ENCODE measurements around the gene RUBCNL.

GRCh38 chr13:46342538-46342937 is 44.5 kb downstream of the RUBCNL start:
- TF ChIP-seq POLR2AphosphoS5 (IDR thresholded peaks at IDR 0.05) (no peak), POLR2A (IDR thresholded peaks at IDR 0.05) (no peak), CTCF (IDR thresholded peaks at IDR 0.05) (no peak)

Data from gastroesophageal sphincter (tissue), 3 donors.